ENCODE results near the gene ZBTB46.

ZBTB46 gene

GRCh38 chr20:63840405-63840828 is 9.4 kb upstream of the ZBTB46 start:
- Histone ChIP-seq H3K4me1 (ENCODE audit: insufficient read depth, low read length, poor library complexity, severe bottlenecking) (peaks cover 48% of the 10 kb centered on the region), H3K9ac (ENCODE audit: low read depth, low read length, poor library complexity, severe bottlenecking) (no peak overlapping the region), H3K9me3 (ENCODE audit: insufficient read depth, low read depth, low read length) (no peaks in the 10 kb centered on the region), H3F3A (ENCODE audit: low read depth) (no peaks in the 10 kb centered on the region; the same call in 1 of the 2 replicates), H2AFZ (ENCODE audit: low read length) (no peak overlapping the region), H3K36me3 (ENCODE audit: insufficient read depth, low read length) (no peaks in the 10 kb centered on the region), H3K4me2 (ENCODE audit: low read depth, low read length, poor library complexity, severe bottlenecking) (no peak overlapping the region), H4K20me1 (ENCODE audit: insufficient read depth, low read length, poor library complexity, severe bottlenecking) (no peaks in the 10 kb centered on the region), H3K9me2 (replicated peaks; ENCODE audit: low read depth, low read length) (no peaks in the 10 kb centered on the region), H3K79me2 (ENCODE audit: insufficient read depth, low read length) (no peaks in the 10 kb centered on the region), H3K27me3 (ENCODE audit: insufficient read depth, low read length, poor library complexity, severe bottlenecking) (no peaks in the 10 kb centered on the region), H3K4me3 (ENCODE audit: low read length, poor library complexity, severe bottlenecking) (no peak overlapping the region)
- TF ChIP-seq EZH2phosphoT487 (IDR thresholded peaks at IDR 0.05; ENCODE audit: borderline replicate concordance): no peak
- TF ChIP-seq, protein P1, sequence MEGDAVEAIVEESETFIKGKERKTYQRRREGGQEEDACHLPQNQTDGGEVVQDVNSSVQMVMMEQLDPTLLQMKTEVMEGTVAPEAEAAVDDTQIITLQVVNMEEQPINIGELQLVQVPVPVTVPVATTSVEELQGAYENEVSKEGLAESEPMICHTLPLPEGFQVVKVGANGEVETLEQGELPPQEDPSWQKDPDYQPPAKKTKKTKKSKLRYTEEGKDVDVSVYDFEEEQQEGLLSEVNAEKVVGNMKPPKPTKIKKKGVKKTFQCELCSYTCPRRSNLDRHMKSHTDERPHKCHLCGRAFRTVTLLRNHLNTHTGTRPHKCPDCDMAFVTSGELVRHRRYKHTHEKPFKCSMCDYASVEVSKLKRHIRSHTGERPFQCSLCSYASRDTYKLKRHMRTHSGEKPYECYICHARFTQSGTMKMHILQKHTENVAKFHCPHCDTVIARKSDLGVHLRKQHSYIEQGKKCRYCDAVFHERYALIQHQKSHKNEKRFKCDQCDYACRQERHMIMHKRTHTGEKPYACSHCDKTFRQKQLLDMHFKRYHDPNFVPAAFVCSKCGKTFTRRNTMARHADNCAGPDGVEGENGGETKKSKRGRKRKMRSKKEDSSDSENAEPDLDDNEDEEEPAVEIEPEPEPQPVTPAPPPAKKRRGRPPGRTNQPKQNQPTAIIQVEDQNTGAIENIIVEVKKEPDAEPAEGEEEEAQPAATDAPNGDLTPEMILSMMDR (conservative IDR thresholded peaks at IDR 0.05; ENCODE audit: low read length): no peak

DNA sequence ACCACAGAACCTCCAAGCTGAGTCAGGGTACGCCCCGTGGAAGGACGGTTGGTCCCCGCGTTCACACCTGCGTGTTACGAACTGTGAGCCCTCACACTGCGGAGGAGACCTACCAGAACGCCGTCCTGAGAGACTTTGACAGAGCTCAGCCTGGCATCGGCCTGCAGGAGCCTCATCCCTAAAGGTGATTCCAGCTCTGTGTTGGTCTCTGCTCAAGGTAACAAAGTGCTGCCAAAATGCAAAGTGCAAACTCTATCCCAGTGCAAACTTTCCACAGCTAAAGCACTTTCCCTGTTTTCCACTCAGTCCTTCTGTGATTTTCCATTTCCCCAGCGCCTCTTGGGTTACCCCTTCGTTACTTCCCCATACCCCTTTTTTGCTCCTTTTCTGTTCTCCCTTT is 8.6 kb upstream of the ZBTB46 start:
- H3K79me2 ChIP-seq (ENCODE audit: insufficient read depth, low read length): no peaks in the 10 kb centered on the region
- H3K9me2 ChIP-seq (replicated peaks; ENCODE audit: low read depth, low read length): no peaks in the 10 kb centered on the region
- H3K27me3 ChIP-seq (ENCODE audit: insufficient read depth, low read length, poor library complexity, severe bottlenecking): no peaks in the 10 kb centered on the region
- TF ChIP-seq, protein P1 (conservative IDR thresholded peaks at IDR 0.05; ENCODE audit: low read length): no peak
- no peak for TF ChIP-seq EZH2phosphoT487 (IDR thresholded peaks at IDR 0.05; ENCODE audit: borderline replicate concordance)
- H3K4me1 ChIP-seq (ENCODE audit: insufficient read depth, low read length, poor library complexity, severe bottlenecking): peaks cover 48% of the 10 kb centered on the region
- H3F3A ChIP-seq (ENCODE audit: low read depth): no peaks in the 10 kb centered on the region; the same call in 1 of the 2 replicates
- H4K20me1 ChIP-seq (ENCODE audit: insufficient read depth, low read length, poor library complexity, severe bottlenecking): no peaks in the 10 kb centered on the region
- H3K36me3 ChIP-seq (ENCODE audit: insufficient read depth, low read length): no peaks in the 10 kb centered on the region
- H3K4me3 ChIP-seq (ENCODE audit: low read length, poor library complexity, severe bottlenecking): no peak overlapping the region
- no peak overlapping the region for H2AFZ ChIP-seq (ENCODE audit: low read length)
- H3K9me3 ChIP-seq (ENCODE audit: insufficient read depth, low read depth, low read length): no peaks in the 10 kb centered on the region
- H3K4me2 ChIP-seq (ENCODE audit: low read depth, low read length, poor library complexity, severe bottlenecking): no peak overlapping the region
- H3K9ac ChIP-seq (ENCODE audit: low read depth, low read length, poor library complexity, severe bottlenecking): no peak overlapping the region

GRCh38 chr20:63837479-63837878 is 6.4 kb upstream of the ZBTB46 start:
- Histone ChIP-seq H3K4me1 (ENCODE audit: insufficient read depth, low read length, poor library complexity, severe bottlenecking) (peaks cover 31% of the 10 kb centered on the region), H2AFZ (ENCODE audit: low read length) (no peak overlapping the region), H3K4me2 (ENCODE audit: low read depth, low read length, poor library complexity, severe bottlenecking) (no peak overlapping the region), H3K9ac (ENCODE audit: low read depth, low read length, poor library complexity, severe bottlenecking) (no peak overlapping the region), H3K4me3 (ENCODE audit: low read length, poor library complexity, severe bottlenecking) (no peak overlapping the region), H4K20me1 (ENCODE audit: insufficient read depth, low read length, poor library complexity, severe bottlenecking) (no peaks in the 10 kb centered on the region), H3F3A (ENCODE audit: low read depth) (no peaks in the 10 kb centered on the region; the same call in 1 of the 2 replicates), H3K9me3 (ENCODE audit: insufficient read depth, low read depth, low read length) (no peaks in the 10 kb centered on the region), H3K79me2 (ENCODE audit: insufficient read depth, low read length) (no peaks in the 10 kb centered on the region), H3K36me3 (ENCODE audit: insufficient read depth, low read length) (no peaks in the 10 kb centered on the region), H3K27me3 (ENCODE audit: insufficient read depth, low read length, poor library complexity, severe bottlenecking) (no peaks in the 10 kb centered on the region), H3K9me2 (replicated peaks; ENCODE audit: low read depth, low read length) (no peaks in the 10 kb centered on the region)
- TF ChIP-seq EZH2phosphoT487 (IDR thresholded peaks at IDR 0.05; ENCODE audit: borderline replicate concordance): no peak
- TF ChIP-seq, protein P1 (conservative IDR thresholded peaks at IDR 0.05; ENCODE audit: low read length): no peak
